Left lobe of liver (tissue), 2 donors: ENCODE measurements around the gene LRP3. TPM values are rescaled to one million over a fixed set of nuclear protein-coding genes. Genes with fewer than 3 reads are reported as not detected.
"Not testable (repeated sequence)": the region's sequence is repeated elsewhere in the genome, so short reads cannot be mapped to it uniquely, and the experiment has no call there.

Experiments
- ATAC-seq: fragments of 200-7000 bp; cut with Tn5 transposase; one replicate; pipeline ENCODE4 v1.9.1; 2020; ENCODE audit warnings: mild to moderate bottlenecking, moderate library complexity
- DNase-seq: peaks from one replicate; pipeline ENCODE4 v3.0.0-alpha.2; 2020; ENCODE audit warnings: low spot score
- total RNA-seq: library from RNA; stranded (reverse); gene quantifications from one replicate; pipeline ENCODE4 v1.2.1, GENCODE V29; 2021
- donor health status: DM: no; HTN: no; CAD: no; lungs with moderate emphysema.
- donor health status: DM: no; HTN: yes; CAD: no.

The LRP3 gene
- total RNA-seq, 1 donor from 2014 or later = 45.7 TPM

DNA sequence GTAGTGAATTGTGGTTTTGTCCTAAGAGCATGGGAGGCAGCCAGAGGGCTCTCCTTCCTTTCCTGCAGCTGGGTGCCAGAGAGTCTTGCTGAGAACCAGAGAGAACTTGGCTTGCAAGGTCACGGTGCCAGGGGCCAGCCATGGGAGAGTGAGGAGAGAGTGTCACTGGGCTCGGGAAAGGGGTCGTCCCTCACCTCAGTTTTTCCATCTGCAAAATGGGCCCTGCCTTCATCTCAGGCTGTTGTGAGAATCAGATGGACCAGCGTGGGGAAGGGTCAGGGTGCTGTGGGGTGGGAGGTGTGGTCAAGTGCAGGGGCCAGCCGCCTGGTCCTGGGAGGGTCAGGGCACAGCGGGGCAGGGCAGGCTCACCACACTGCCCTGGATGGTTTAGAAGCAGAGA is 7.3 kb downstream of the LRP3 start:
- DNase-seq = no peak

DNA sequence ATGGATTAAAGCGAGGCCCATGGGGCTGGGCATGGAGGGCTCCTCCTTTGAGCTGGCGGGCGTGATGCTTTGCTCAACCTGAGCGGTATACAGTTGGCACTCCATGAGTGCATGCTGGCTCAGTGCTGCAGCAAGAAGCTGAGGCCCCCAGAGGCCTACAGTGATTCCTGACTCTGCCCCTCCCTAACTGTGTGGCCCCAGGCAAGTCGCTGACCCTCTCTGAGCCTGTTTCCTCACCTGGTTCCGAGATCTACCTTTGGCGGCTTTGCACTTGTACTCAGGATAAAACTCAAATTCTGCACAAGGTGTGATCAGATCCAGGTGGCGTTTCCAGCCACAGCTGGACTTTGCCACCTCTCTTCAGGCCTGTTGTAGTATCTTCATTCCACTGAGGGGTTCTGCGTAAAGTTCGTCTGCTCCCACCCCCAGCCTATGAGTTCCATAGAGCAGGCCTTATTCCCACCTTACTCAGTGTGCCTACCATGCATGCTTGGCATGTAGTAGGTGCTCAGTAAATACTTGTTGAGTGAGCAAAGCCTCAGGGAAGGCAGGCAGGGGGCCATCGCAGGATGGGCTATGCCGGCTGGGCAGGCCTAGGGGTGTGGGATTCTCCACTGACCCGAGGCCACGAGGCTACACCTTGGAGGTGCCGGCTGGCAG is 7.9 kb downstream of the LRP3 start:
- ATAC-seq = no peak
- no peak for DNase-seq

More for the DNA sequence above, 7.3 kb downstream of the LRP3 start:
- ATAC-seq = no peak

DNA sequence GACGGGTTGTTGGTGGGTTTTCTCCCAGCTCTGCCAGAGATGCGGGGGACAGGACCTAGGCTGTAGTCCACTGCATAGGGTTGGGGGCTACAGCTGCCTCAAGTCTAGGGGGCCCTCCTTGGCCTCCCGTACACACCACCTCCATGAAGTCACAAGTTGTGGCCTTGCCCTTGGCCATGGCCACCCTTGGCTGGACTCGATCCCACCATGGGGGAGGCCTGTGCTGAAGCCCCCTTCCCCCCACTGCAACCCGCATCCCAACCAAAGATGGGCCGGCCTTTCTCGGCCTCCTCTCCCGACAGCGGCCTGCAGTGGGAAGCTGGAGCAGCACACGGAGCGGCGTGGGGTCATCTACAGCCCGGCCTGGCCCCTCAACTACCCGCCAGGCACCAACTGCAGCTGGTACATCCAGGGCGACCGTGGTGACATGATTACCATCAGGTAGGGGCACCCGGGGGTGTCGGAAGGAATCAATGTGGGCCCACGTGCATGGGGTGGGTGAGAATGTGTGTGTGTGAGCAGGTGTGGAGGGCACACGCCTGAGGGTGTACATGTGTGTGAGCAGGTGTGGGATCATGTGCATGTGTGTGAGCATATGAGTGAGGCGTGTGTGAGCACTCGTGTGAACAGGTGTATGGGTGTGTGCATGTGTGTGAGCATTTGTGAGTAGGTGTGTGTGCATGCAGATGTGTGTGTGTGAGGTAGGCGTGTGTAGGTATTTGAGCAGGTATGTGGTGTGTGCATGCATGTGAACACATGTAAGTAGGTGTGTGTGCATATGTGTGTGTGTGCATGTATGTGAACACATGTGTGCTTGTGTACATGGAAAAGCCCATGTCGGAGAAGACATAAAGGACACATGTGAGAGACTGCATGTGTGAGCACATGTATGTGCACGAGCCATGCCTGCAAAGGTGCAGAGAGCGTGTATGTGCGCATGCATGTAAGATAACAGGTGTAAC is 8.7 kb downstream of the LRP3 start:
- ATAC-seq (no peak), DNase-seq (no peak)

DNA sequence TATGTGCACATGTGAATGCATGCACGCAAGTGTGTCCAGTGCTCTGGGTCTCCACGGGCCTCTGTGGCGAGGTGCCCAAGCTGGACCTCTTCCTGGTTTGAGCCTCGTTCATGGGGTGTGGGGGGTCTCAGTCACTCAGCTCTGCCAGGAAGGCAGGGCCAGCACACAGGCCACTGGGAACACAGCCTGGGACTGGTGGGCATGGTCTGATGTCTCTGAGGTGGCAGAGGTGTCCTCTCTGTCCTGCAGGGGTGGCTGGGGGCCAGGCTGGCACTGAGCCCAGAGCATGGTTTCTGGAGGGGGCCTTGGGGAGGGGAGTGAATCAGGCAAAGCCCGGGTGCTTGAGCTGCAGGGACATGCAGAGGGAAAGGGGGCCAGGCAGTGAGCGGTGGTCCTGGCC is 9.4 kb downstream of the LRP3 start:
- ATAC-seq = no peak
- no peak for DNase-seq

DNA sequence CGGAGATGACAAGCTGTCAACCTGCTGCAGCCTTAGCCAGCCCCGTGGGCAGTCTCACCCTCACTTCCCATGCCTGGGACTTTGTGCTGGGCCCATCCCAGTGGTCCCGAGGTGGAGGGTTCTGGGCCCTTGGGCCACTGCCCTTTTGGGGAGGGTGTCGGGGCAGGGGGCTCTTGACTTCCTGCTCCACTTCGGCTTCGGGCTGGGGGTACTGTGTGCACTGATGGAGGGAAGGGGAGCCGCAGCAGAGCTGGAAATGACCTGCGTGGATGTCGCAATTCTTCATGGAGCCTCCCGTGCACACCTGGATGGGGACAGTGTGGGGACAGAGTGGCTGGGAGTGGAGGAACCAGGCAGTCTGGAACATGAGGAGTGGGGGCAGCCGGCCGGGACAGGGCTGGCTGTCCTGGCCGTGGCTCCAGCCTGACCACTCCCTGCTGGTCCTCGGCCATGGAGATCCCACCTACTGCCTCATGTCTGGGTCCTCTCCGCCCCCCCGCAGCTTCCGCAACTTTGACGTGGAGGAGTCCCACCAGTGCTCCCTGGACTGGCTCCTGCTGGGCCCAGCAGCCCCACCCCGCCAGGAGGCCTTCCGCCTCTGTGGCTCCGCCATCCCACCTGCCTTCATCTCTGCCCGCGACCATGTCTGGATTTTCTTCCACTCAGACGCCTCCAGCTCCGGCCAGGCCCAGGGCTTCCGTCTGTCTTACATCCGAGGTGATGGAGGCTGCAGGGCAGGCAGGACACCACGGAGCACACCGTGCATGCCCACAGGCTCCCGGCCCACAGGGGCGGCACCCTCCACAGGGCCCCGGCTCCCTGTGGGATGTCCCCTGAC is 10.2 kb downstream of the LRP3 start:
- DNase-seq (no peak), ATAC-seq (no peak)

DNA sequence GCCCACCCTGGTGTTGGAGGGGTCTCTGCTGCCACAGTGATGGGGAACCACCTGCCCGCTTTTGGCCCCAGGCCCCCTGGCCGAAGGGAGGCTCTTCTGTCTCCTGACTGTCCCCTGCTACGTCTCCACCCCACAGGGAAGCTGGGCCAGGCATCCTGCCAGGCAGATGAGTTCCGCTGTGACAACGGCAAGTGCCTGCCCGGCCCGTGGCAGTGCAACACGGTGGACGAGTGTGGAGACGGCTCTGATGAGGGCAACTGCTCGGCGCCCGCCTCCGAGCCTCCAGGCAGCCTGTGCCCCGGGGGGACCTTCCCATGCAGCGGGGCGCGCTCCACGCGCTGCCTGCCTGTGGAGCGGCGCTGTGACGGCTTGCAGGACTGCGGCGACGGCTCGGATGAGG is 11.0 kb downstream of the LRP3 start:
- DNase-seq (no peak), ATAC-seq (no peak)

DNA sequence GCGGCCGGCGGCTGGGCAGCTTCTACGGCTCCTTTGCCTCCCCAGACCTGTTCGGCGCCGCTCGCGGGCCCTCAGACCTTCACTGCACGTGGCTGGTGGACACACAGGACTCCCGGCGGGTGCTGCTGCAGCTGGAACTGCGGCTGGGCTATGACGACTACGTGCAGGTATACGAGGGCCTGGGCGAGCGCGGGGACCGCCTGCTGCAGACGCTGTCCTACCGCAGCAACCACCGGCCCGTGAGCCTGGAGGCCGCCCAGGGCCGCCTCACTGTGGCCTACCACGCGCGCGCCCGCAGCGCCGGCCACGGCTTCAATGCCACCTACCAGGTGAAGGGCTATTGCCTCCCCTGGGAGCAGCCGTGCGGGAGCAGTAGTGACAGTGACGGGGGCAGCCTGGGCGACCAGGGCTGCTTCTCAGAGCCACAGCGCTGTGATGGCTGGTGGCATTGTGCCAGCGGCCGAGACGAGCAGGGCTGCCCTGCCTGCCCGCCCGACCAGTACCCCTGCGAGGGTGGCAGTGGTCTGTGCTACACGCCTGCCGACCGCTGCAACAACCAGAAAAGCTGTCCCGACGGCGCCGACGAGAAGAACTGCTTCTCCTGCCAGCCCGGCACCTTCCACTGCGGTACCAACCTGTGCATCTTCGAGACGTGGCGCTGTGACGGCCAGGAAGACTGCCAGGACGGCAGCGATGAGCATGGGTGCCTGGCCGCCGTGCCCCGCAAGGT is 11.6 kb downstream of the LRP3 start:
- no peak for DNase-seq
- no peak for ATAC-seq

DNA sequence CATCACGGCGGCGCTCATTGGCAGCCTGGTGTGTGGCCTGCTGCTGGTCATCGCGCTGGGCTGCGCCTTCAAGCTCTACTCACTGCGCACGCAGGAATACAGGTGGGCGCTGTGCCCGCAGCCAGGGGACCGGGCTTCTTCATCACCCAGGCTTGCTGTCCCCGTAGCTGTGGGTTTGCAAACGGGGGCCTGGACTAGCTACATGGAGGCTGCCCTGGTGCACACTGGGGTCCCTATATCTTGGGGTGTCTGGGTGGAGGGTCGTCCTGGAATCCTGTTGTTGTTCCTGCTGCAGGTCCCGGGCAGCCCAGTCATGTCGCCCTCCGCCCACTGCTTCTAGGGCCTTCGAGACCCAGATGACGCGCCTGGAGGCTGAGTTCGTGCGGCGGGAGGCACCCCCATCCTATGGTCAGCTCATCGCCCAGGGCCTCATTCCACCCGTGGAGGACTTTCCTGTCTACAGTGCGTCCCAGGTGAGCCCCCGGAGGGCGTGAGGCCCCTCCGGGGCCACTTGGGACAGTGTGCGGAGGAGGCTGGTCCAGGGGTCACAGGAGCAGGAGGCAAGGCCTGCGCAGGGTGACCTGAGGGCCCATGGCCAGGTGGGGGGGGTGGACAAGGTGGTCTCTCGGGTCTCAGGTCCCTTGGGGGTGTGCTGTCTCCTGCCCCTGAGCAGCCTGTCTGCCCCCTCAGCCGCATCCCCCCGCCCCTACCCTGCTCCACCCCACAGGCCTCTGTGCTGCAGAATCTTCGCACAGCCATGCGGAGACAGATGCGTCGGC is 12.3 kb downstream of the LRP3 start:
- no peak for ATAC-seq
- no peak for DNase-seq

DNA sequence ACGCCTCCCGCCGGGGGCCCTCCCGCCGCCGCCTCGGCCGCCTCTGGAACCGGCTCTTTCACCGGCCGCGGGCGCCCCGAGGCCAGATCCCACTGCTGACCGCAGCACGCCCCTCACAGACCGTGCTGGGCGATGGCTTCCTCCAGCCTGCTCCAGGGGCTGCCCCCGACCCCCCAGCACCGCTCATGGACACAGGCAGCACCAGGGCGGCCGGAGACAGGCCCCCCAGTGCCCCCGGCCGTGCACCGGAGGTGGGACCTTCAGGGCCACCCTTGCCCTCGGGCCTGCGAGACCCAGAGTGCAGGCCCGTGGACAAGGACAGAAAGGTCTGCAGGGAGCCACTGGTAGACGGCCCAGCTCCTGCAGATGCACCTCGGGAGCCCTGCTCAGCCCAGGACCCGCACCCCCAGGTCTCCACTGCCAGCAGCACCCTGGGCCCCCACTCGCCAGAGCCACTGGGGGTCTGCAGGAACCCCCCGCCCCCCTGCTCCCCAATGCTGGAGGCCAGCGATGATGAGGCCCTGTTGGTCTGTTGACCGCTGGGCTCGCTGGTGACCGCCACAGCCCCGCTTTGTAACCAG is 13.0 kb downstream of the LRP3 start:
- no peak for ATAC-seq
- no peak for DNase-seq

DNA sequence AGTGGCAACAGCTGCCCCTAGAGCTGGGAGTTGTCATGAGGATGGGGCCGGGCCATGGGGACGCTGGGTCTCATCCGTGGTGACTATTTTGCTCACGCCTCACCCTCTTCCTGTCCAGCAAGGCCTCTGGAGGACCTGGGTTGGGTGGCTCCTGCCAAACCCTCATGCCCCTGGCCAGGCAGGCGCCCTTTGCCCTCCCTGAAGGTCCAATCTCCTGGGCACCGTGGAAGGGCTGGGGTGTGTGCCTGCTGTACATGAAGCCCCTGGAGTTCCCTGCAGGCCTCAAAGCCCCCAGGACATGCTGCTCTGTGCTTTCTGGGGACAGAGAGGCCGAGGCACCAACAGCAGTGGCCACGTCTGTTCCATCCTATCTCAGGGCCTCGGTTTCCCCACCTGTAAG is 13.8 kb downstream of the LRP3 start:
- DNase-seq (peak; percentile 78), ATAC-seq (peak; percentile 78)

DNA sequence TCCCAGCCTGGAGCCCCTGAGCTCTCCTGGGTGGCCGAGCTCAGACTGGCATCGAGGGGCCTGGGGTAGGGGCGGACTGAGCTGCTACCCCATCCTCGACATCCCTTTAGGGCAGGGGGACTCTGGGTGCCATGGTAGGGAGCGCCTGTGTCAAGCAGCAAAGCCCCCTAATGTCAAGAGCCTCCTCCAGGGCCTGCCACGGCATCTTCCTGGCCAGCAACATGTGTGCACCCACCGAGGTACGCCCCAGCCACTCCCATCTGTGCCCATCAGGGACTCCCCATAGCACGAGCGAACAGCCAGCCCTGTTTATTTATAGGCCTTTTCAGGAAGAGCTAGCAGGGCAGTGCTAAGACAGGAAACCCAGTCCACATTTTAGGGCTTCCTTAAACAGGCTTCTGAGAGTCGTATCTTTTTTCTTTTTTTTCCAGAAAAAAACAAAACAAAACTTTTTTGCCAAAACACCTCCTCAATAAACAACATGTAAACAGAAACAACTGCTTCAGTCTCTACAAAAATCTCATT is 14.3 kb downstream of the LRP3 start:
- no peak for DNase-seq
- ATAC-seq = no peak

DNA sequence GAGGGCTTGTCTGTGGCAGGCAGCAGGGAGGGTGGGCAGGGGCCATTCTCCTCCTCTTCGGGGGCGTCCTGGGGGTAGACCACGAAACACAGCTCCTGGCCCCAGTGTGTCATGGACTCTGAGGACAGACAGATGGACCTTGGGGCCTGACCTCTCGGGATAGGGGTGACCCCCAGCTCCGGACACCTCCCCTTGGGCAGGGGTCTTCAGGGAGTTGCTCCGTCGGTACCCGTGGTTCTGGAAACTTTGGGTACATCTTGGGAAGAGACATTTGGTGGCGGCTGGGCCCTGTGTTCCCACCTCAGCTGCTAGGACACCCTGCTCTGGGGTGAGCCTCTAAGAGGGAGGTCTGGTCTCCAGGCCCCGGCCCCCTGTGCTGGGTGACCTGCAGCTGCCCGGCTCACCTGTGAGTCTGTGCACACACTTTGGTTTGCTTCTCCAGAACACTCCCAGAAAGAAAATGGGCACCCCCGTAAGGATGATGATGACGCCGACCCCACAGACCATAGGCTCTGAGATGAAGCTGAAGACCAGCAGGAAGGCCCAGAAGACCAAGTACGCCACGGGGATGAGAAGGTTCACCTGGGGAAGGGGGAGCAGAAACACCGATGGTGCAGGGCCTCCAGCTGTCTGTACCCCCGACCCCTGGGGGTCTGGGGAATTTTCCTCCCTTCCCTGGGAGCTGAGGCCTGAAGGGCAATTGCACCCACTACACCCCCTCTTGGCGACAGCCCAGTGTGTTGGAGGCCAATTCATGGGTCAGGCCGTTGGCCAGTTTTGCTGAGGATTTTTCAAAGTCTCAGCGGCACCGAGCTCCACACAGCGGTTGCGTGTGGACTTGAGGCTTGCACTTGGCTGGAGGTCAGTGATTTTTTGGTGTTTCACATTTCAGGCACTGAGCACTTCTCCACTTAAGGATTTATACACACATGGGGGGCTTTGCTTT is 15.0 kb downstream of the LRP3 start:
- ATAC-seq = peak; percentile 53
- peak; percentile 70 for DNase-seq

DNA sequence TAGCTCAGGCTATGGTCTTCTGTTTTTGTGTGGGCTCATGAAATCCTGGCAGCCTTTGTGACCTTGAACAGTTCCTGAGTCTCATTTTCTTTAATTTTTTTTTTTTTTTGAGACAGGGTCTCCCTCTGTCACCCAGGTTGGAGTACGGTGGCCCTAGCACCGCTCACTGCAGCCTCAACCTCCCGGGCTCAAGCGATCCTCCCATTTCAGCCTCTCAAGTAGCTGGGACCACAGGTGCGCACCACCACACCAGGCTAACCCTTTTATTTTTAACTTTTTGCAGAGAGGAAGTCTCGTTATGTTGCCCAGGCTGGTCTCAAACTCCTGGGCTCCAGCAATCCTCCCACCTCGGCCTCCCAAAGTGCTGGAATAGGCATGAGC is 15.7 kb downstream of the LRP3 start:
- DNase-seq, ATAC-seq: not testable (repeated sequence)

DNA sequence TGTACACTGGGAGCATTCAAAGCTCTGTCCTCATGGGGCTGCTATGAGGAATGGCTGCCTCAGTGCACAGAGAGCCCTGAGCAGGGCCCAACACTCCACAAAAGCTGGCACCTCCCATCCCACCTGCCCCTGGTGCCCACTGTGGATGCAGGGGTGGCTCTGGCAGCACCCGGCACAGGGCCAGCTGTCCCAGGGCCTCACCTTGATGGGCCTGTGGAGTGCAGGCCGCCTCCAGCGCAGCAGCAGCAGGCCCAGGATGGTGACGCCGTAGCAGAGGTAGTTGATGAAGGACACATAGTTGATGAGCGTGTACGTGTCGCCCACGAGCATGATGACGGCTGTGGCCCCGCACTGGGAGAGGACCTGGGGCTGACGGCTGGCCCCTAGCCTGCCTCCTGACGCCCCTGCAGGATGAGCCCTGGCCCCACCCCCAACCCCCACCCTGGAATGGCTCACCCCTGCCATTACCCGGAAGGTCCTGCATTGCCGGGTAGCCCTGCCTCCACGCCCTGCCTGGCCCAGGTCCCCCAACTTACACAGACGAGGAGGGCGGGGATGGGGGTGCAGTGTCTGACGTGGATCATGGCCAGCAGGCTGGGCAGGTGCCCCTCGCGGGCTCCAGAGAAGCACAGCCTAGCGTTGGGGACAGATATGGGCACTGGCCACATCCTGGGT is 16.3 kb downstream of the LRP3 start:
- DNase-seq = no peak
- no peak for ATAC-seq

DNA sequence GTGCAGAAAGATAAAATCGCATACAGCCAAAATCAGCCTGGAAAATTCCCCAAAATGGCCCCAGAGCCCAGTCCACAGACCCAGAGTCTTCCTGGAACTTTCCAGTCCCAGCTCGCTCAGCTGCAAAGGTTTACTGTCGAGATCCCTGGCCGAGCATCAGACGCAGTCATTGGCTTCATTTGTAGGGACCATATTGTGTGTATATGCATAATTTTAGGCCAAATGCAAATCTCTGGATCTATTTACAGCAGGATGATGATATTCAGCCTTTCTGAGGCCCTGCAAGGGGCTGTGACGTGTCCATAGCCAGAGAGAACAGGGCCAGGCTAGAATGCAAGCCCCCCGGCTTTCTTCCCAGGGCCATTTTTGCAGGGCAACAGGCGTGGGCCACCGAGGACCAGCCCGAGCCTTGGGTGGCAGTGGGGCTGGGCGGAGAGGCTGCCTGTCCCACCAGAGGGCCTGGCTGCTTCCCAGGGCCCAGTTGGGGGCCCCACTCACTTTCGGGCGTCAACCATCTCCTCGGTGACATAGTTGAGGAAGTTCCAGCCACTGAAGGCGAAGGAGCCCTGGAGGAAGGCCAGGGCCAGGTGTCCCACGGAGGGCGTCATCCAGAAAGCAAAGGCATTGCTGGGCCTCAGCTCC is 17.8 kb downstream of the LRP3 start:
- ATAC-seq (no peak), DNase-seq (no peak)

DNA sequence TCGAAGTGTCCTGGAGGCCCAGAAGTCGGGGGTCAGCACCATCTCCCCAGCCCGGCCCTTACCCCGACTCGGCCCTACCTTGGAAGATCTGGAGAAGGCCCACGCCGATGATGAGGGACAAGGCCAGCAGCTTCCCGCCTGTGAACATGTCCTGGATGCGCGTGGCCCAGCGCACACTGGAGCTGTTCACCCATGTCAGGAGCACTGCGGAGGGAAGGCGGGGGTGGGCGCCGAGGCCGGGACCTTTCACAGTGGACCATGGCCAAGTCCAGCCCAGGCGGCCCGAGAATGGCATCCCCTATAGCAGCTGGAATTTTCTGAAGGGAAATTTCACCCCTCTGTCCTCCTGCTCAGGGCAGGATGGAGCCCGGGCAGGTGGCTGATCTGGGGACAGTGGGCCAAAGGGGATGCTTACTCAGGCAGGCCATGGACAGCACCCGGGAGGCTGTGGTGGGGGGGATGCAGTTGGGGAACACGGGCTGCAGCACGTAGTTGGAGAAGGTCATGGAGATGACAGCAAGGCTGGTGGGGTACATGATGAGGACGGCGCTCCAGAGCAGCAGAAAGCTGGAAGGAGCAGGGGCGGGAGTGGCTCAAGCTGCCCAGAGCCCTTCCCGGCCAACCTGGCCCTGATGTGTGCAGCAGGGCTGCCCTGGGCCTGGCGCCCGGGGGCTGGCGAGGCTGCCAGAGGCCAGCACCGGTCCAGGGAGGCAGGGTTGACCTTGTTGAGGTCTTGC is 18.5 kb downstream of the LRP3 start:
- ATAC-seq = peak; percentile 87
- peak; percentile 81 for DNase-seq
